ENCODE measurements around the gene RIMS4. TPM values are rescaled to one million over a fixed set of nuclear protein-coding genes. Genes with fewer than 3 reads are reported as not detected.

Gene RIMS4
- total and polyA plus RNA-seq, 2 donors (not counting 1 experiment from before 2014, with no cell fraction given): not detected

GRCh38 chr20:44709380-44709779 is 101.0 kb downstream of the RIMS4 start:
- no peaks in the 10 kb centered on the region for H3K27me3 ChIP-seq (replicated peaks in 1 of 4; ENCODE audit: control extremely low read depth in 1 of 4, control insufficient read depth in 3 of 4, insufficient read depth in 4 of 4, low read length in 3 of 4)
- CTCF ChIA-PET: no interaction called here
- H3K4me3 ChIP-seq (ENCODE audit: control extremely low read depth in 1 of 5, extremely low read depth in 1 of 5, insufficient read depth in 1 of 5, low read depth in 2 of 5, low read length in 4 of 5): no peak overlapping the region
- no peak overlapping the region for H3K4me3 Mint-ChIP-seq
- TF ChIP-seq CTCF (IDR thresholded peaks at IDR 0.05): no peak
- no peaks in the 10 kb centered on the region for H3K9me3 ChIP-seq (ENCODE audit: control extremely low read depth in 1 of 3, control insufficient read depth in 2 of 3, insufficient read depth in 1 of 3, low read length in 2 of 3)
- WGBS (ENCODE audit: insufficient coverage): 85% methylated on average over 5 of the region's 11 CpGs
- H3K27me3 Mint-ChIP-seq: peaks cover 15% of the 10 kb centered on the region
- DNase-seq: no peak
- no peaks in the 10 kb centered on the region for H3K4me1 ChIP-seq (ENCODE audit: control insufficient read depth in 2 of 2, insufficient read depth in 2 of 2, low read length in 2 of 2)
- no peak for ATAC-seq (ENCODE audit: low read depth)
- no peaks in the 10 kb centered on the region for H3K4me1 Mint-ChIP-seq
- H4K20me1 ChIP-seq (ENCODE audit: control insufficient read depth, insufficient read depth, low read length, poor library complexity, severe bottlenecking): no peaks in the 10 kb centered on the region
- no peak overlapping the region for H3K4me2 ChIP-seq (replicated peaks; ENCODE audit: low read depth, low read length, poor library complexity, severe bottlenecking)
- H3K9me3 Mint-ChIP-seq (ENCODE audit: insufficient read depth): no peaks in the 10 kb centered on the region
- intact Hi-C loops (cut with micrococcal nuclease): no loop called here
- H2AFZ ChIP-seq (ENCODE audit: insufficient read depth, low read depth, low read length, poor library complexity, severe bottlenecking): no peak overlapping the region
- no peaks in the 10 kb centered on the region for H3K36me3 ChIP-seq (replicated peaks in 1 of 2; ENCODE audit: control extremely low read depth in 1 of 2, control insufficient read depth in 1 of 2, extremely low read depth in 1 of 2, insufficient read depth in 2 of 2, low read length in 1 of 2)
- H3K27ac ChIP-seq (ENCODE audit: low read length in 2 of 2): no peak overlapping the region
- POLR2A ChIA-PET: interaction anchor here (0.7 kb wide), 1 partner anchor 73 kb away, joined by 3 read pairs; no protein-coding TSS in a partner anchor
- no peak overlapping the region for H3K9ac ChIP-seq (ENCODE audit: low read length)
- no peaks in the 10 kb centered on the region for H3K79me2 ChIP-seq (ENCODE audit: control insufficient read depth, insufficient read depth, low read length)
- H3K27ac Mint-ChIP-seq: no peak overlapping the region

GRCh38 chr20:44707018-44707579 is 103.2 kb downstream of the RIMS4 start:
- H2AFZ ChIP-seq (ENCODE audit: insufficient read depth, low read depth, low read length, poor library complexity, severe bottlenecking): no peak overlapping the region
- no peaks in the 10 kb centered on the region for H4K20me1 ChIP-seq (ENCODE audit: control insufficient read depth, insufficient read depth, low read length, poor library complexity, severe bottlenecking)
- H3K27ac ChIP-seq (ENCODE audit: low read length in 2 of 2): no peak overlapping the region
- DNase-seq (no peak), ATAC-seq (ENCODE audit: low read depth) (no peak)
- TF ChIP-seq CTCF (IDR thresholded peaks at IDR 0.05): no peak
- ChIA-PET POLR2A (no interaction called here), CTCF (no interaction called here)
- H3K4me1 ChIP-seq (ENCODE audit: control insufficient read depth in 2 of 2, insufficient read depth in 2 of 2, low read length in 2 of 2): peaks cover 7 to 11% of the 10 kb centered on the region in 2 donors
- Mint-ChIP-seq H3K27me3 (peaks cover 9% of the 10 kb centered on the region), H3K27ac (no peak overlapping the region), H3K4me3 (no peak overlapping the region), H3K9me3 (ENCODE audit: insufficient read depth) (no peaks in the 10 kb centered on the region), H3K4me1 (peaks cover 14% of the 10 kb centered on the region)
- H3K4me3 ChIP-seq (ENCODE audit: control extremely low read depth in 1 of 5, extremely low read depth in 1 of 5, insufficient read depth in 1 of 5, low read depth in 2 of 5, low read length in 4 of 5): no peak overlapping the region
- H3K9ac ChIP-seq (ENCODE audit: low read length): no peak overlapping the region
- no peaks in the 10 kb centered on the region for H3K36me3 ChIP-seq (replicated peaks in 1 of 2; ENCODE audit: control extremely low read depth in 1 of 2, control insufficient read depth in 1 of 2, extremely low read depth in 1 of 2, insufficient read depth in 2 of 2, low read length in 1 of 2)
- no peak overlapping the region for H3K4me2 ChIP-seq (replicated peaks; ENCODE audit: low read depth, low read length, poor library complexity, severe bottlenecking)
- intact Hi-C loops (cut with micrococcal nuclease): no loop called here
- peaks cover 0 to 3% (median 0%) of the 10 kb centered on the region in 4 experiments for H3K27me3 ChIP-seq (replicated peaks in 1 of 4; ENCODE audit: control extremely low read depth in 1 of 4, control insufficient read depth in 3 of 4, insufficient read depth in 4 of 4, low read length in 3 of 4)
- no peaks in the 10 kb centered on the region for H3K9me3 ChIP-seq (ENCODE audit: control extremely low read depth in 1 of 3, control insufficient read depth in 2 of 3, insufficient read depth in 1 of 3, low read length in 2 of 3)
- WGBS (ENCODE audit: insufficient coverage): 86% methylated on average over 1 of the region's 5 CpGs
- no peaks in the 10 kb centered on the region for H3K79me2 ChIP-seq (ENCODE audit: control insufficient read depth, insufficient read depth, low read length)

Measured in B cell (primary cell).